ENCODE data around the gene STK32A.

DNA sequence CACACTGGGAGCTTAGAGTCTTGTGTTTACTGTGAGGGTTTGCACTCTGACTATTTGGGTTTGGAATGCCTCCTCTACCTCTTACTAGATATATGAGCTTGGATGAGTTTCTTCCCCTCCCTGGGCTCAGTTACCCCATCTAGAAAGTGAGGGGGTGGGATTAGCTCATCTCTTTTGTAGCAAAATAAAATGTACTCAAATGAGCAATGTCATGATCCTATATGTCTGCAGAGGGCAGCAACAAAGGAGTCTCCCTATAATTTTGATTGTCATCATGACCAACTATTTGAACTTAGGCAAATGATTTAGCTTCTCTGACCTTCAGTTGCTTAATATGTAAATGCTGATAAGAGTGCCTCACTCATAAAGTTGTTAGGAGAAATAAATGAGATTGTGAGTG is 166.1 kb downstream of the STK32A start:
- TF ChIP-seq, protein P1, sequence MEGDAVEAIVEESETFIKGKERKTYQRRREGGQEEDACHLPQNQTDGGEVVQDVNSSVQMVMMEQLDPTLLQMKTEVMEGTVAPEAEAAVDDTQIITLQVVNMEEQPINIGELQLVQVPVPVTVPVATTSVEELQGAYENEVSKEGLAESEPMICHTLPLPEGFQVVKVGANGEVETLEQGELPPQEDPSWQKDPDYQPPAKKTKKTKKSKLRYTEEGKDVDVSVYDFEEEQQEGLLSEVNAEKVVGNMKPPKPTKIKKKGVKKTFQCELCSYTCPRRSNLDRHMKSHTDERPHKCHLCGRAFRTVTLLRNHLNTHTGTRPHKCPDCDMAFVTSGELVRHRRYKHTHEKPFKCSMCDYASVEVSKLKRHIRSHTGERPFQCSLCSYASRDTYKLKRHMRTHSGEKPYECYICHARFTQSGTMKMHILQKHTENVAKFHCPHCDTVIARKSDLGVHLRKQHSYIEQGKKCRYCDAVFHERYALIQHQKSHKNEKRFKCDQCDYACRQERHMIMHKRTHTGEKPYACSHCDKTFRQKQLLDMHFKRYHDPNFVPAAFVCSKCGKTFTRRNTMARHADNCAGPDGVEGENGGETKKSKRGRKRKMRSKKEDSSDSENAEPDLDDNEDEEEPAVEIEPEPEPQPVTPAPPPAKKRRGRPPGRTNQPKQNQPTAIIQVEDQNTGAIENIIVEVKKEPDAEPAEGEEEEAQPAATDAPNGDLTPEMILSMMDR (conservative IDR thresholded peaks at IDR 0.05; ENCODE audit: low read depth, low read length) = no peak
- no peak for TF ChIP-seq EZH2phosphoT487 (IDR thresholded peaks at IDR 0.05; ENCODE audit: borderline replicate concordance, low read length)
